GM10847 (cell line): ENCODE data around the gene BIN2.

Experiments used
- POLR2A ChIP-seq: IDR thresholded peaks from 2 replicates; pipeline ENCODE4 v1.6.1; 2011; ENCODE audit not compliant: insufficient read length; ENCODE audit errors: extremely low read depth

The BIN2 gene

DNA sequence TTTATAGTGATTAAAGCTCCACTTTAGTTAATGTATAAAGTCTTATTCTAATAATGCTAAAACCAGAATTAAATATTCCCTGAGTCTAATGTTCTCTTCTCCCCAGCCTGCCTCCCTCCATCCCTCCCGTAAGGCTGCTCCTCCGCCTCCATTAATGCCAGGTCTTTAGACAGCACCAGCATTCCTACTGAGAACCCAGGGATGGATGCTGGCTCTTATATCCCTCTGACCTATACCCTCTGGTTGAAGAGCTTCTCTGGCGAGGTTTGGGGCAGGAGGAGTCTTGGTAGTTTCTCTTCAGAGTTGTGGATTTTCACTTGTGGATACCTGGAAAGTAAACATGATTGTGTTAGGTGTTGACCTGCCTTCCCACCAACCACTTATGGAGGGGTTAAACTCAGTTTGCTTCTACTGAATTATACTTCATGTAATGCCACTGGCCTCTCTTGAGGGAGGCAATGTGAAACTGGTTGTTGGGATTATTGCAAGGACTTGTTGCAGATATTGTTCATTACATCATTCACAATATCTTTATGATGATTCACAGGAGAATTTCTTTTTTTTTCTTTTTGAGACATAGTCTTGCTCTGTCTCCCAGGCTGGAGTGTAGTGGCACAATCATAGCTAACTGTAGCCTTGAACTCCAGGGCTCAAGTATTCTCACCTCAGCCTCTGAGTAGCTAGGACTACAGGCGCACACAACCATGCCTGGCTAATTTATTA lies 42.6 kb downstream of the BIN2 start:
- TF ChIP-seq POLR2A: no peak

DNA sequence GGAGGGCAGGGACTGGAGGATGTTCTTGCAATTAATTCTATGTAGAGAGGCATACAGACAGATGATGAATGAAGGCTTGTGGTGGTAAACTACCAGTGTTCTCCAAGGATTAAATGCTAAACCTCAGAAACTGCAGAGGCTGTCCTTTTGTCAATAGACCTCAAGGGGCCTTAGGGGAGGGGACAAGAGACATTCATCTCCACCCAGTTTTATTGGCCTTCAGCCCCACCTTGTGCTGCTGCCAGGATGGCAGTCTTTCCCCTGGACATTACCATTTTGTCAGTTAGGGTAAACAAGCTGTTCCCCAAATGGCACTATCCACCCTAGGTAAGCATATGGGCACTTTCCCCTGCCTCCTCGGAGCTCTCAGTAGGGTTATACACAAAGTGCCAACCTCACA lies 48.9 kb downstream of the BIN2 start:
- no peak for TF ChIP-seq POLR2A

DNA sequence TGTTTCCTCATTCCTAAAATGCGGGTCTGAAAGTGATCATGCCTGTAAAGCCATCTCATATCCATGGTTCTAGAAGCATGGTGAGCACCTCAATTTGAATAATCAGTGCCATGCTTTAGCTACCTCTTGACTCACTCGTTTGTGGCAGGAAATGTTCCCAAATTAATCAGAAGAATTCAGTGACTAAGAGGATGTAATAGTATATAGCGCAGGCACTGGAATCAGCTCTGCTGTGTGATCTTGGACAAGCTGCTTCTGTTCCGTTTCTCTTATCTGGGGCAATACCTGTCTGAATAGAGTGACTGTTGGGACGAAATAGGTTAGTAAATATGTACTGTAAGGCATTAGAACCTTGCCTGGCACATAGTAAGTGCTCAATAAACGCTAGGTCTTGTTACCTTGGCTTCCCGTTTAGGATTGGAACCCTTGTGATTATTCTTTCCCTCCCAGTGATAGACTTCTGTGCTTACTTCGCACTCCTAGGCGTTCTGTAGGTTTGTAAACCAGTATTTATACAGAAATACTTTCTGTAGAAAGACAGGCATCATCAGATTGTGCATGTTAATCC lies 52.9 kb downstream of the BIN2 start:
- no peak for TF ChIP-seq POLR2A

DNA sequence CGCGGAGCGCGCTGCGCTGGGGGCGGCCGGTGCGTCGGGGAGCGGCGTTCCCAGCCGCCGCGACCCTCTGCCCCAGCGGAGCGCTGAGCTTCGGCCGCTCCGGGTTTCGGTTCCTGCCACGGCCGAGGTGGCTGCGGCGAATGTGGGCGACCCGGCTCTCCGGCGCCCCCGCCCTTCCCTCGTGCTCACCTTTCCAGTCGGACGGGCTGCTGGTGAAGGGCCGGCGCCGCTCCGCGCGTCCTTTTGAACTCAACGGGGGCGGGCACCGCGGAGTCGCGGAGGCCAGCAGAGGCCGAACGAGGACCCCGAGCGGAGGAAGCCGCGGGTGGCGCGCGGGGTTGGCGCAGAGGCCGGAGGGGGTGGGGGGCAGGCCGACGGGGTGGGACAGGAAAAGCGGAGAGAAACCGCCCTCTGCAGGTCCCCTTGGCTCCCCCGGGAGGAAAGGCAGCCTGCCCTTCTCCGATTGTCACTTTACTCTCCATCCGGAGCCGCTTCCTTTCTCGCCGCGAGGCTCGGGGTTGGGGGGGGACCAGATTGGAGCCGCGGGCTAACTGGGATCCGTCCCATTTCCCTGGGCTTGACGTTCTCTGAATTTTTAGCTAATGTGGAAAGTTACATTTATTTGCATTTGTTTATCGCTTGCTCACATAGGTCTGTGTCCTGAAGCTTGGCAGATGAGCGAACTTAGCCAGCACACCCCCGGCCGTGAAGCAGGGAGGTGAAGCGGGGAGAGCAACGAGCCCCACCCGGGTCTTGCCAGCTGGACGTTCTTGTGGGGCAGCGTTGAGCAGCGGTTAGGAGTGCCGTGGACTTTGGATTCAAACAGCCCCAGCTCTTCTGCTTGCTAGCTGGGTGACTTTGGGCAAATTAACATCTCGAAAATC lies 53.7 kb downstream of the BIN2 start, which contains the start of gene SMAGP:
Gene SMAGP, minus strand, starts transcription at position 349 of the 884 bp plus-strand sequence. CDS start 1,137 bp downstream, outside the sequence.
- TF ChIP-seq POLR2A: no peak

DNA sequence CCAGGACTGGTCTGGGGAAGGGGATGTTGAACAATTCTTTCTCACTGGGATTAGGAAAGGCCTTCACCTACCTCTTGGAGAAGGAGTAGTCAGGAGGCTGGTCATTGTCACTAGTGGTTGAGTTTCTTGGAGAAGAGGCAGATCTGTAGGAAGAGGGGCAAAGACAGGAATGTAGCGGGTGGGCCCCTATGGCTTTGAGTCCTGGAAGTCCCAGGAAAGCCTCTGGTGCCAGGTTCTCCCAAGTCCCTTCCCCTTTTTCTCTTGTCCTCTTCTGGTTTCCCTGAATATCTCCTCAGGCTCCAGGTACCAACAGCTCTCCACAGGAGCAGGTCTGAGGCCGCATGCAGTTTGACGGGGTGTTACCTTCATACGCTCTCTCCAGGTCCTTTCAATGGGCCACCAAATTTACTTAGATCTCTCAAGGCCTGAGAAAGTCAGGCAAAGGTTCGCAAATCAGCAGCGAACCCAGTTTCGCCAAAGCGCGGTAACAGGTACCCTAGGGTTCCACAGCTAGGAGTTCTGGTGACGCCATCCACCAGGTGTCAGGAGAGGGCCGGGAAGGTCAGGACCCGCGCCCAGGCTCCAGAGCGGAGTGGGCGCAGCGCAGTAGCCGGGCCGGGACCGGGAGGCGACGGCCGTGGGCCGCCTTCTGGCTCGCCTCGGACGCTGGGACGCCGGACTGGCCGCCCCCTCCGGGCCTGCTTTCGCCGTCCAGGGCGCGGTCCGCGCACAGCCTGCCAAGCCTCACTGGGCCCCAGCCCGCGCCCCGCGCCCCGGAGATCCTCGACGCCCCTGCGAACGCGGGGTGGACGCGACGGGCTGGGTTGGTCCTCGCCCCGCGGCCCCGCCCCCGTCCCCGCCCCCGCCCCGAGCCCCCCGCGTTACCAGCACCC lies 54.6 kb downstream of the BIN2 start:
- no peak for TF ChIP-seq POLR2A

DNA sequence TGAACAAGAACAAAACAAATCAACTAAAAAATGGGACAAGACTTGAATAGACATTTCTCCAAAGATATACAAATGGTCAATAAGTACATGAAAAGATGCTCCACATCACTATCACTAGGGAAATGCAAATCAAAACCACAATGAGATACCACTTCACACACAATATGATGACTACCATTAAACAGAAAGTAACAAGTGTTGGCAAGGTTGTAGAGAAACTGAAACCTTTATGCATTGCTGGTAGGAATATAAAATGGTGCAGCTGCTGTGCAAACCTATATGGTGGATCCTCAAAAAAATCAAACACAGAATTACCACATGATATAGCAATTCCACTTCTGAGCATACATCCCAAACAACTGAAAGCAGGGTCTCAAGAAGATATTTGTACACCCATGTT lies 59.0 kb downstream of the BIN2 start:
- no peak for TF ChIP-seq POLR2A

DNA sequence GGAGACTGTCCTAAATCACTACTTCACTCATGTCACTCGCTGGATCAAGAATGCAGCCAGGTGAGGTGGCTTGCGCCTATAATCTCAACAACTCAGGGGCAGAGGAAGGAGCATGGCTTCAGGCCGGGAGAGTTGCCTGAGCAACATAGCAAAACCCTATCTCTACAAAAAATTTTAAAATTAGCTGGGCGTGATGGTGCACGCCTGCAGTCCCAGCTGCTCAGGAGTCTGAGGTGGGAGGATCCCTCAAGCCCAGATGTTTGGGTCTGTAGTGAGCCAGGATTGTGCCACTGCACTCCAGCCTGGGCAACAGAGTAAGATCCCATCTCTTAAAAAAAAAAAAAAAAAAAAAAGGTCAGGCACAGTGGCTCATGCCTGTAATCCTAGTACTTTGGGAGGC lies 59.7 kb downstream of the BIN2 start:
- no peak for TF ChIP-seq POLR2A

DNA sequence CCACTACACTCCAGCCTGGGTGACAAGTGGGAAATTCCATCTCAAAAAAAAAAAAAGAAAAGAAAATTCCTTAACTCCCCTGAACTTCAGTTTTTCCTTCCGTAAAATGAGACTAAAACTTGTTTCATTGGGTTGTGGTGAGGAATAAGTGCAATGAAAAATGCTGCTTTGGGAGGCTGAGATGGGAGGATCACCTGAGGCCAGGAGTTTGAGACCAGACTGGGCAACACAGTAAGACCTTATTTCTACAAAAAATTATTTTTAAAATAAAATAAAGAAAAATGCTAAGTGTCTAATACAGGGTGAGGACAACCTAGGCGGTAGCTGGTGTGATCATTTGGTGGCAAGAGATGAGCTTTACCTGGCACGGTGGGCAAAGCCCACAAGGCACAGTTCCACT lies 60.6 kb downstream of the BIN2 start:
- TF ChIP-seq POLR2A: no peak

DNA sequence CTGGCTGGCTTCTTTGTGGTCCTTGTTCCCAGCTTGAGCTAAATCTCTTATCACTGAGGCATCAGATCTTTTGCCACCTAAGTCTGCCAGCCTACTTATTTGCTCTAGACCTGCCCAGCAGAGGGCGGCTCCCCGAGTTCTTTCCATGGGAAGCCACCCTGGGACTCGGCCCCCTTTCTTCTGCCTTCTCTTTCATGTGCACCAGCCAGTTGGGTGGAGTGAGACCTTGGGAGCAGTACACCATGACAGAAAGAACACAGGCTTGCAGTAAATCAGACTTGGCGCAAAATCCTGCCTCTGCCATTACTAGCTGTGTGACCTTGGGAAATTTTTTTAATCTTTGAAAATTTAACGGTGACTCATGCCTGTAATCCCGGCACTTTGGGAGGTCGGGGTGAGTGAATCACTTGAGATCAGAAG lies 61.2 kb downstream of the BIN2 start:
- no peak for TF ChIP-seq POLR2A

DNA sequence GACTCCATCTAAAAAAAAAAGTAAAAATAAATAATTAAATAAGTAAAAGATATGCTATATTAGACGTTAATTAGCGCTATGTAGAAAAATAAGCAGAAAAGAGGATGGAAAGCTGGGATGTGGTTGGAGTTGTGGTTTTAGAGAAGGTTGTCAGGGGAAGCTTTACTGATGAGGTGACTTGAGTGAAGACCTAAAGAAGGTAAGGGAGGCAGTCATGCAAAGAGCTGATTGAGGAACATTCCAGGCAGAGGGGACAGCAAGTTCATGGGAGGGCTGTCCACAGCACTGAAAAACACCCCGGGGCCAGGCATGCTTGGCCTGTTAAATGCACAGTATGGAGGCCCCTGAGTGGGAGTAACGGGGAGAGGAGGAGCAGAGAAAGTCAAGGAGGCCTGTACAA lies 69.4 kb downstream of the BIN2 start:
- no peak for TF ChIP-seq POLR2A

DNA sequence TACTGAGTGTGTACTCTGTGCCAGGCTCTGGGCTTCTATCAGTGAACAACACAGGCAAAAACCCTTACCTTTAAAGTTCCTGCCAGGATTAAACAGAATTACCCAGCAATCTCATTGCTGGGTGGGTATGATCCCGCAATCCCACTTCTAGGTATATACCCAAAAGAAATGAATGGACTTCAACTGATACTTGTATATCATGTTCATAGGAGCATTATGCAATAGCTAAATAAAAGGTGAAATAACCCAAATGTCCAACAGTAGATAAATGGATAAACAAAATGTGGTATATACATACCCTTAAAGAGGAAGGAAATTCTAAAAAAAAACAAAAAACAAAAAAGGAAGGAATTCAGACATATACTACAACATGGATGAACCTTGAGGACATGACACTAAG lies 70.7 kb downstream of the BIN2 start:
- TF ChIP-seq POLR2A: no peak

DNA sequence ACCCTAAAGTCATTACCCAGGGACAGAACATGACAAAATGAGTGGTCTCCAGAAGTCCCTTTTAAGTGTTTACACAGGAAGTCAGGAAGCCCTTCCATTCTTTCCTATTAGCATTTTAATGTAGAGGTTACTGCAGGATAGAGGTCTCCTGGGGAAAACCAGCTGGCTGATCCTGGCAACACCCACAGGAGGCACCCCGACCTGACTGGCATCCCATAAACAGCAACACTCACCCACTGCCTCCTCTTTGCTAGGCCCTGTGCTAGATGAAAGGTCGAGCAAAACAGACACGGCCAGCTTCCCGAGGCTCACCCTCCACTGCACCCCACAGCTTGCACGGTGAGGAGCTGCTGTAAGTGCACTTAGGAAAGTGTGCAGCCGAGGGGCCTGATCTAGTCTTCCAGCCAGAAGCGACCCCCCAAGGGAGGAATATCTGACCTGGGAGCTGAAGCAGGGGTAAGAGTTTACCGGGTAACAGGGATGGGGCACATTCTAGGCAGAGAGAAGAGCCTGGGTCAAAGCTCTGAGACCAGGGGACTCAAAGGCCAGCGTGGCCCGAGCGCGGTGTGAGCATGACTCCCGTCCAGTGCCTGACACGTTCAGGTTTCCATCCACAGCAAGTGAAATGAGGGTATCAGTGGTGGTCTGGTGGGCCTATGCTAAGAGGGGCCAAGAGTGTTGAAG lies 76.3 kb downstream of the BIN2 start:
- no peak for TF ChIP-seq POLR2A

DNA sequence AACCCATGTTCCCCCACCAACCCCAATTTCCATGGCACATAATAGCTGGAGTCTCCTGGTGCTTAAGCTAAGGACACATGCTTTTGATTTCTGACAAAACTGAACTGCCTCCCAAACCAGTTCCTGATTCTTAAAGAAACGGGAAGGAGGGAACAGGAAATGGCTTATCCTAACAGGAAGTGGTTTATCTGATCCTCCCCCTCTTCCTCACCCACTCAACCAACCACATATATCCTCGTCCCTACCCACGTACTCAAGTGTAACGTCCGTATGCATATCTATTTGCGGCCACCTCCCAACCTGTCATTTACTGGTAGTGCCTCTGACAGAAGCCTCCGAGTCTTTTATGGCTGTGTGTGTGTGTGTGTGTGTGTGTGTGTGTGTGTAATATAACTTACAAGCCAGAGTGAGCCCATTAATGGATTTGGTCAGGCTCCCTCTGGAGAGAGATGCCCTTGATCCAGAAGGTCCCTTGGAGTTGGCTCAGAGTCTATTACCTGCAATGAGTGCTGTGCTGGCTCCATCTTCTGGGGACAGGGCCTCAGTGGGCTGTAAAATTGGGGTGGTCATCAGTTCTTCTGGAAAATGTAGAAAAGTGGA lies 77.6 kb downstream of the BIN2 start:
- TF ChIP-seq POLR2A: no peak
